Ovary (tissue), 3 donors: ENCODE results near the gene BHMT.

ENCODE experiments used
- CTCF ChIP-seq, 3 donors: fragments of 450-650 bp in 2 of 3; fragments of 200-600 bp in 1 of 3; IDR thresholded peaks; one replicate each; pipeline versions ENCODE4 v1.5.1 to v1.8.0; 2016 to 2022; ENCODE audit warnings: antibody characterized with exemption in 3 of 3, mild to moderate bottlenecking in 1 of 3
- EP300 ChIP-seq: sonication (generic); formaldehyde crosslinking; IDR thresholded peaks from one replicate; pipeline ENCODE4 v1.6.1; 2017; ENCODE audit warnings: antibody characterized with exemption
- POLR2A ChIP-seq: fragments of 450-650 bp; IDR thresholded peaks from one replicate; pipeline ENCODE4 v1.6.1; 2017; ENCODE audit warnings: antibody characterized with exemption, mild to moderate bottlenecking, moderate library complexity
- donor health status: DM: no; HTN: no; CAD: no.

DNA sequence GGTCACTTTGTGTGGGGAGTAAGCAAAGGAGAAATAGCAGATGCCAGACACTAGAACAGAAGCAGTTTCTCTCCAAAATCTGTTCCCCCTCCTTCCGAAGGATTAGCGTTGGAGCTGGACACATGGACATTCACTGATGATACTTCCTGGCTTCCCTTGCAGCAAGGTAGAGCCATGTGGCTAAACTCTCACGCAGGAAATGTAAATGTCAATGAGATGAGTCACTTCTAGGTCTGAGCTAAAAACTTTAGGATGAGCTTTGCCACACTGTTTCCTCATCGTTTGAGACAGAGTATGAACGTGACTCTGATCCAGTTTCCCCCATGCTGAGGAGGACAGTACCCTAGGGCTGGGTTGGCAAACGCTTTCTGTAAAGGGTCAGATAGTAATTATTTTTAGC lies 37.0 kb upstream of the BHMT start:
- TF ChIP-seq CTCF (IDR thresholded peaks at IDR 0.05) (no peak), POLR2A (no peak), EP300 (no peak)
